HCT116 (cell line): Measurements from ENCODE around the gene VPS39. TPM values are rescaled to one million over a fixed set of nuclear protein-coding genes. Genes with fewer than 3 reads are reported as not detected.

ENCODE experiments used
- ATAC-seq: fragments of 200-7000 bp; cut with Tn5 transposase; 2 replicates; pipeline ENCODE4 v1.9.1; 2020; ENCODE audit warnings: mild to moderate bottlenecking, moderate library complexity
- BruUV-seq: library from RNA; stranded (reverse); fragments of 400-500 nt; replicated peaks from 2 replicates; lab custom pipeline; 2021; lab: Mats Ljungman, UMichigan
- CTCF ChIA-PET: fragments of 300-600 bp; sonication (Branson Sonifier 250); formaldehyde crosslinking; loops from one replicate; lab custom pipeline; 2021; ENCODE audit warnings: antibody characterized with exemption; lab: Charles Lee
- POLR2A ChIA-PET: fragments of 300-600, 350-600 bp; sonication (Branson Sonifier 250); formaldehyde crosslinking; loops from one replicate; lab custom pipeline; 2021; ENCODE audit warnings: antibody characterized with exemption; lab: Charles Lee
- RAD21 ChIA-PET, 2 experiments: fragments of 300-600 bp; sonication (Branson Sonifier 250); formaldehyde crosslinking; loops; one replicate each; lab custom pipeline; 2023; ENCODE audit warnings: low total read pairs in 2 of 2; ENCODE audit not compliant: uncharacterized antibody in 2 of 2, unreplicated experiment in 2 of 2, low non-redundant PET in 1 of 2; lab: Charles Lee
- DNase-seq: peaks from one replicate; pipeline ENCODE4 v3.0.0-alpha.2; 2010; ENCODE audit warnings: low read depth, low spot score
- H2AFZ ChIP-seq: fragments of 200-600 bp; shearing (Covaris generic), sonication (generic); 2 replicates; pipeline ENCODE4 v1.6.1; 2017; ENCODE audit warnings: low read depth, mixed run types, mixed read lengths, antibody characterized with exemption, low read length; ENCODE audit not compliant: poor library complexity, severe bottlenecking
- H3K27ac ChIP-seq: 2 replicates; pipeline ENCODE4 v1.5.1; 2012; ENCODE audit warnings: low read depth, low read length
- H3K27me3 ChIP-seq: fragments of 200-600 bp; sonication (generic); 2 replicates; pipeline ENCODE4 v1.6.1; 2016; ENCODE audit warnings: mixed run types, low read length, mixed read lengths; ENCODE audit not compliant: insufficient read depth
- H3K36me3 ChIP-seq, 2 experiments: fragments of 200-500 bp in 1 of 2; fragments of 200-600 bp in 1 of 2; sonication (Bioruptor generic) in 1 of 2; sonication (generic) in 1 of 2; 2 replicates each; pipeline versions ENCODE4 v1.5.1 to v1.6.1; 2014 to 2016; ENCODE audit warnings: low read length in 2 of 2, inconsistent platforms in 1 of 2, mixed read lengths in 1 of 2, mixed run types in 1 of 2; ENCODE audit not compliant: insufficient read depth in 2 of 2, control insufficient read depth in 1 of 2
- H3K4me1 ChIP-seq, 2 experiments: fragments of 200-600 bp in 1 of 2; sonication (generic) in 1 of 2; 2 replicates each; pipeline versions ENCODE4 v1.5.1 to v1.6.1; 2012 to 2017; ENCODE audit warnings: low read length in 2 of 2, inconsistent platforms in 1 of 2, mild to moderate bottlenecking in 1 of 2, mixed read lengths in 1 of 2, mixed run types in 1 of 2, moderate library complexity in 1 of 2; ENCODE audit not compliant: insufficient read depth in 2 of 2, control insufficient read depth in 1 of 2
- H3K4me2 ChIP-seq: fragments of 200-600 bp; sonication (generic); 2 replicates; pipeline ENCODE4 v1.6.1; 2017; ENCODE audit warnings: mixed run types, low read length, mixed read lengths
- H3K4me3 ChIP-seq, 2 experiments: fragments of 200-600 bp in 1 of 2; sonication (generic) in 1 of 2; replicated peaks in 1 of 2; 2 replicates each; pipeline ENCODE4 v1.5.1; 2011 to 2016; ENCODE audit warnings: low read length in 2 of 2, control low read depth in 1 of 2, low read depth in 1 of 2, mild to moderate bottlenecking in 1 of 2, mixed read lengths in 1 of 2, mixed run types in 1 of 2
- H3K79me2 ChIP-seq: fragments of 200-600 bp; sonication (generic); 2 replicates; pipeline ENCODE4 v1.6.1; 2017; ENCODE audit warnings: mild to moderate bottlenecking, mixed run types, low read length, moderate library complexity, mixed read lengths; ENCODE audit not compliant: insufficient read depth
- H3K9ac ChIP-seq: fragments of 200-600 bp; sonication (generic); 2 replicates; pipeline ENCODE4 v1.6.1; 2016; ENCODE audit warnings: low read length, mixed read lengths
- H3K9me2 ChIP-seq: fragments of 200-600 bp; sonication (generic), shearing (Covaris generic); 2 replicates; pipeline ENCODE4 v1.6.1; 2017; ENCODE audit warnings: mixed run types, mild to moderate bottlenecking, moderate library complexity; ENCODE audit not compliant: insufficient read depth
- H3K9me3 ChIP-seq, 2 experiments: fragments of 200-500 bp in 1 of 2; fragments of 200-600 bp in 1 of 2; sonication (Bioruptor generic) in 1 of 2; sonication (generic) in 1 of 2; 2 replicates each; pipeline ENCODE4 v1.6.1; 2014 to 2017; ENCODE audit warnings: low read length in 2 of 2, mixed read lengths in 2 of 2, inconsistent platforms in 1 of 2, low read depth in 1 of 2, mild to moderate bottlenecking in 1 of 2, mixed run types in 1 of 2, moderate library complexity in 1 of 2; ENCODE audit not compliant: control insufficient read depth in 1 of 2, insufficient read depth in 1 of 2
- H4K20me1 ChIP-seq: fragments of 200-600 bp; sonication (generic), shearing (Covaris generic); 2 replicates; pipeline ENCODE4 v1.6.1; 2017; ENCODE audit warnings: mixed run types, mild to moderate bottlenecking, moderate library complexity; ENCODE audit not compliant: insufficient read depth
- CTCF ChIP-seq, 3 experiments: fragments of 200-600 bp in 1 of 3; sonication (generic) in 1 of 3; IDR thresholded peaks in 2 of 3; conservative IDR thresholded peaks in 1 of 3; 2 replicates each; pipeline ENCODE4 v1.5.1; 2012 to 2017; ENCODE audit warnings: low read depth in 2 of 3, low read length in 2 of 3, antibody characterized with exemption in 1 of 3, borderline replicate concordance in 1 of 3, control low read depth in 1 of 3, mild to moderate bottlenecking in 1 of 3, mixed read lengths in 1 of 3, mixed run types in 1 of 3, moderate library complexity in 1 of 3; ENCODE audit not compliant: insufficient read depth in 1 of 3
- EZH2phosphoT487 ChIP-seq: fragments of 200-600 bp; IDR thresholded peaks from 2 replicates; pipeline ENCODE4 v1.6.1; 2018; ENCODE audit warnings: antibody characterized with exemption, borderline replicate concordance
- FOSL1 ChIP-seq: IDR thresholded peaks from 2 replicates; pipeline ENCODE4 v1.6.1; 2012; ENCODE audit warnings: low read depth
- JUND ChIP-seq: IDR thresholded peaks from 2 replicates; pipeline ENCODE4 v1.6.1; 2012
- MAX ChIP-seq: IDR thresholded peaks from 2 replicates; pipeline ENCODE4 v1.6.1; 2012
- POLR2A ChIP-seq: IDR thresholded peaks from 2 replicates; pipeline ENCODE4 v1.7.0; 2011; ENCODE audit warnings: borderline replicate concordance; ENCODE audit not compliant: insufficient read depth, insufficient read length; ENCODE audit errors: extremely low read depth
- POLR2AphosphoS5 ChIP-seq: IDR thresholded peaks from 2 replicates; pipeline ENCODE4 v1.6.1; 2011; ENCODE audit warnings: mild to moderate bottlenecking, low read depth, low read length, moderate library complexity
- REST ChIP-seq: IDR thresholded peaks from 2 replicates; pipeline ENCODE4 v1.6.1; 2012; ENCODE audit warnings: low read depth
- SRF ChIP-seq: IDR thresholded peaks from 2 replicates; pipeline ENCODE4 v1.6.1; 2012; ENCODE audit warnings: low read depth
- TCF7L2 ChIP-seq: IDR thresholded peaks from 2 replicates; pipeline ENCODE4 v1.7.0; 2011; ENCODE audit warnings: borderline replicate concordance, inconsistent platforms; ENCODE audit not compliant: insufficient read depth, insufficient read length; ENCODE audit errors: extremely low read depth
- YY1 ChIP-seq: IDR thresholded peaks from 2 replicates; pipeline ENCODE4 v1.6.1; 2011; ENCODE audit warnings: low read length, low read depth, moderate library complexity, mild to moderate bottlenecking; ENCODE audit not compliant: insufficient replicate concordance; ENCODE audit errors: extremely low read depth
- ZBTB33 ChIP-seq: IDR thresholded peaks from 2 replicates; pipeline ENCODE4 v1.6.1; 2011; ENCODE audit warnings: mild to moderate bottlenecking, low read length, moderate library complexity; ENCODE audit not compliant: insufficient replicate concordance; ENCODE audit errors: extremely low read depth
- ZFX ChIP-seq: fragments of 450-650 bp; IDR thresholded peaks from 2 replicates; pipeline ENCODE4 v1.6.1; 2017
- intact Hi-C: fragments of 100-400 bp; cut with micrococcal nuclease; formaldehyde crosslinking; loops from 2 replicates; pipeline ENCODE4 v1.10.0; 2022
- total RNA-seq: library from RNA; stranded (reverse); gene quantifications from one replicate; pipeline ENCODE4 v1.2.1, GENCODE V29; 2021; ENCODE audit not compliant: unreplicated experiment

Gene VPS39
- total RNA-seq, 1 experiment from 2014 or later = 40.1 TPM

GRCh38 chr15:42220216-42220615, 12.1 kb upstream of the VPS39 start:
- H3K27ac ChIP-seq = no peak overlapping the region
- ChIA-PET RAD21 (no interaction called here), POLR2A (no interaction called here), CTCF (no interaction called here)
- intact Hi-C loops = no loop called here
- H3K9me2 ChIP-seq = no peaks in the 10 kb centered on the region
- H3K9ac ChIP-seq = no peak overlapping the region
- H4K20me1 ChIP-seq = no peaks in the 10 kb centered on the region
- H3K4me1 ChIP-seq = no peaks in the 10 kb centered on the region
- H3K27me3 ChIP-seq = no peaks in the 10 kb centered on the region
- H3K9me3 ChIP-seq = no peaks in the 10 kb centered on the region
- no TSS peak for BruUV-seq
- H3K4me3 ChIP-seq = no peak overlapping the region
- no peak for ATAC-seq
- no peak overlapping the region for H2AFZ ChIP-seq
- H3K4me2 ChIP-seq = no peak overlapping the region
- no peak for TF ChIP-seq POLR2A
- no peak for TF ChIP-seq CTCF (IDR thresholded peaks at IDR 0.05 in 2 of 3, conservative IDR thresholded peaks at IDR 0.05 in 1 of 3; ENCODE audit: borderline replicate concordance in 1 of 3, insufficient read depth in 1 of 3, low read depth in 2 of 3, low read length in 2 of 3)
- no peak for TF ChIP-seq SRF
- no peak for TF ChIP-seq ZBTB33
- no peak for TF ChIP-seq EZH2phosphoT487
- TF ChIP-seq MAX = no peak
- no peak for TF ChIP-seq POLR2AphosphoS5
- TF ChIP-seq YY1 = no peak
- no peak for TF ChIP-seq ZFX
- TF ChIP-seq JUND = no peak
- no peak for TF ChIP-seq TCF7L2
- TF ChIP-seq FOSL1 = no peak
- TF ChIP-seq REST = no peak
- TF ChIP-seq, all 23 proteins: peak for 0
- peaks cover 24 to 34% of the 10 kb centered on the region in 2 experiments for H3K36me3 ChIP-seq
- no peaks in the 10 kb centered on the region for H3K79me2 ChIP-seq
- no peak for DNase-seq
